Measurements from ENCODE around the gene APOD.

APOD gene

DNA sequence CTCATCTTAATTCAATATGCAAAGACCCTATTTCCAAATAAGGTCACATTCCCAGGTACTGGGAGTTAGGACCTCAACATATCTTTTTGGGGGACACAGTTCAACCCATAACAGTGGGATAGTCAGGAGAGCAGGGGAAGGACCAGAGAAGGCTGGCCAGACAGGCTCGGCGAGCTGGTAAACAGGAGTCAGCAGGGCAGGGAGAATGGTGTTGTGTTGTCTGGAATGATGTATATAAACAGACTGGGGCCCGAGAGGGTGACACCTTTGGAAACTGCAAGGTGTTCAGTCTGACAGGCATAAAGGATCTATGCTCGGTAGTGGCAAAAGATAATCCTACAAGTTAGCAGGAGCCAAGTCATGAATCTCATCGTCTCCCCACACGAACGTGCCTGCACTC is 30.5 kb downstream of the APOD start:
- DNase-seq (ENCODE audit: low spot score): no peak

DNA sequence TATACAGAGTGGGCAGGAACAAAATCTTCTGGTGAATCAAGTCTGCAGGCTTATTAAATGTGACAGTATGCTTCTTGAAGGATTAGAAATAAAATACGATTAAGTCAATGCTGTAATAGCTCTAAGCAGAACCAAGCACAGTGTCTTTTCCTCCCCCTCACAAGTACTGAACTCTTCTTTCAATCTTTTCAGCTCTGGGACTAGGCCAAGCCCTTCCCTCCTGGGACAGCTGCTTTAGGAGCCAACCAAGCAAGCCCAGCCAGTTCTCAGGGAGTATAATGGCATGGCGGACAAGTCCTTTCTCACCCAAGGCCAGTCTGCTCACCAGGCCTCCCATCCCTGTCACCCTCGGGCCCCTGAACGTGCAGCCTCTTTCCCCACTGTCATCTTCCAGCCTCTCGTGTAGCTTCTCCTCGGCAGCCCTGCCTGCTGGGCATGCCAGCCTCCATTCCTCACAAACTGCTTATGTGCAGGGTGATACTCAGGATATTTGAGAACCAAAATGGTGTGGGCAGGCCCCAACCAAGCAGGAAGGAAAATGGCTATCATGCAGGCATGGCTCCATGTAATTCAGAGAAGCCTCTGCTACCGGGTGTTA is 32.3 kb downstream of the APOD start:
- DNase-seq (ENCODE audit: low spot score): no peak

DNA sequence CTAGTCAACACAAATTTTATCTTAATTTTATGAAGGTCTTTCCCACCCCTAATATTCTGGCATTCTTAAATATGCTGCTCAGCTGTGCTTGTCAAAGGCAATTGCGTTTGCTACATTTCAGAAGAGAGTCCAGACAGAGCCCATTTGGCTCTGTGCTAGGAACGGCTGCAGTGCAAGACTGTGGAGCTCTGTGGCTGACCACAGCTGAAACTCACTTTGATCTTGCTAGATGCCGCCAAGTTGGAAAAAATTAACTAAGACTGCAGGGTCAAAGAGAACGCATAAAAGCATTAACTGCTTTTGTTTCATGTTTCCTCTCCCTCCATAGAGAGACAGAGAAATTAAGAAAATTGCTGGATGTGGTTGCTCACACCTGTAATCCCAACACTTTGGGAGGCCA is 33.0 kb downstream of the APOD start:
- DNase-seq (ENCODE audit: low spot score): no peak

DNA sequence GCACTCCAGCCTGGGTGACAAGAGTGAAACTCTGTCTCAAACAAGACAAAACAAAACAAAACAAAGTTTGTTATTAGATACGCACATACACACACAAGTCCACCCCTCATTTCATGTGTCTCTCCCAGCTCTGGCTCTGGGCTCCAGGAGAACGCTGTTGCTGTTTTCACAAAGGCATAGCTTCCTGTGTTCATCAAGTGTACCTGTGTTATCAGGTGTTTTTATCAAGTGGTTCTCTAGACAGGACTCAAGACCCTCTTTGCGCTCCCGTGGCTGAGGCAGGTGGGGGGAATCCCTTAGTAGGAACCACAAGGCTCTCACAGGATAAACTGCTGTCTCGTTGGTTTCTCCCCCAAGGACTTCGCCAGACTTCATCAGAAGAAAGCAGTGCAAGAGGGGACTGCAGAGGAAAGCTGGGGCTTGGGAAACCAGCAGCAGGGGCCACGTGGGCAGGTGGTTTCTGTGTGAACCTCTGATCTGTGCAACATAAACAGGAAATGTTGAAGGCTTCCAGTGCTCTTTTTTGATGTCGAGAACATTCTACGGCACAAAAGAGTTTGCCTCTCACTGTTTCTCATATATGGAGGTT is 33.7 kb downstream of the APOD start:
- no peak for DNase-seq (ENCODE audit: low spot score)

DNA sequence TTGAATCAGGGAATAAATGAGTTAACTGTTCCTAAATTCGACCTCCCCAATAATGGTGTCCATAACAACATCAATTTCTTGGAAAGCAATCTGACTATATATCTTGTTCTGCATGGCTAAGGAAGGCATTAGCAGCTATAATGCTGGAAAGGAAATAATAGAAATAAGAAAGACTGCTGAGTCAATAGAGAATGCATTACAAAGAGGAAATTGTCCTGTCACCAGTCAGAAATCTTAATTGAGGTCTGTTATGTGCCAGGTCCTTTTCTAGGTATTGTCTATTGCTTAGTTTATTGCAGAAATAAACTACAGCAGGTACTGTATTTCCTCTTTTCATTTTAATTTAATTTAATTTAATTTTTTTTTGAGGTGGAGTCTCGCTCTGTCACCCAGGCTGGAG is 34.8 kb downstream of the APOD start:
- DNase-seq (ENCODE audit: low spot score): peak; percentile 30

DNA sequence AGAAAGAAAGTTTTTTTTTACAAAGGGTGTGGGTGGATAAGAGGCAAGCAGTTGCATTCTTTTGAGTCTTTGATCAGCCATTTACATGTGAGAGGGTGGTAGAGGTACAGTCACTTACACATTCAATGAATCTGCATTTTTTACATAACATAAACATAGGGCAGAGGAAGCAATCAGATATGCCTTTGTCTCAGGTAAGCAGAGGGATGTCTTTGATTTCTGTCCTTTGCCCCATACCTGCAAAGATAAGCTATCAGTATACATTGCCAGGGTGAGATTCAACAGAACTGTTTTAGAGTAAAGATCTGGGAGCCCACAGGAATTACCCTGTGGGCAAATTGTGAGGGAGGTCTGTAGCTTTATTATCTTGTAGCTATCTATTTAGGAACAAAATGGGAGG is 35.2 kb downstream of the APOD start:
- DNase-seq (ENCODE audit: low spot score): no peak

DNA sequence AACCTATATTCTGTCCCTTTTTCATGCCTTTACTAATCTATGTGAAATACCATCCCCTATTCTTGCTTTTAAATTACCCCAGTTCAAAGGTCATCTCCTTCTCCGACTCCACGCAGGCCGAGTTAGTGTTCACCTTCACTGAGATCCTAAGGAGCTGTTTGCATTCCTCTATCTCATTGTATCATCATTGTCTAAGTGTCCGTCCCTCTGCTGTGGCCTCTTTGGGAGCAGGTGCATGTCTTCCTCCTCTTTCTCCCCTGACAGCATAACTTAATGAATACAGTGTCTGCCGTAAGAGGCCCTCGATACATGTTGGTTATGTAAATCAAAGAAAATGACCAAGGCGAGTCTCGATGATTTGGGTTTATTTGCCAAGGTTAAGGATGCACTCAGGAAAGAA is 35.7 kb downstream of the APOD start:
- no peak for DNase-seq (ENCODE audit: low spot score)

DNA sequence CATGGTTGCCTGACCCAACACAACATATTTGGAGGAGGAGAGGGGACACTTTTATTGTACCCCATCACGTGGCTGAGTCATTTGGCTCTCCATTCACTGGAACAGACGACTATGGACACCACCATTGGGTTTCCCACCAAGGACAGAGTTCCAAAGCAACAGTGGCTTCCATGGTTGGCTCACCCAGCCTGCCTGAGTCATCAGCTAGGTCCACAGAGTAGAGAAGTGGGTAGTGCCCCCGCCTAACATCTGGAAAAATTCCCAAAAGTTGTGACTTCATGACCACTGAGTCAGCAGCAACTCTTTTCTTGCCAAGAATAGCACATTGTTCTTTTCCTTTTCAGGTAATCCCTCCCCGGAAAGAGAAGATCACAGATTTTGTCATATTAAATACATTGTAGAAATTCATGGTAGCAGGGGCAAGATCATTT is 37.6 kb downstream of the APOD start:
- DNase-seq (ENCODE audit: low spot score): peak; percentile 67

DNA sequence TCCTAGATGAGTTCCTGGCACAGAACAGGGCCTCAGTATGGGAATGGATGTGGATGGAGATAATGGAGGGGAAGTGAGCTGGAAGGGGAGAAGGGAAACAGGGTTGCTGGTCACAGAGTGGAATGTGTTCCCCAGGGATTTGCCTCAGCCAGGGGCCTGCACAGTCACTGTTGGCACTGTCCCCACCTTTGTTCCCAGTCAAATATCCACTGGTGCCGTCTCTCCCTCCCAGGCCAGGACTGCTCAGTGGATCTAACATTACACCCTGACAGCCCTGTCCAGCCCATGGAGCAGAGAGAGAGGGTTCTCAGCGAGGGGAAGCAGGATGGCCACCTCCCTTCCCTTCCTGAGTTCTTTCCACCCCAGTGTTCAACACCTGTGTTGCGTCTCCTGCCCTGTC is 39.1 kb downstream of the APOD start:
- DNase-seq (ENCODE audit: low spot score): peak; percentile 57

DNA sequence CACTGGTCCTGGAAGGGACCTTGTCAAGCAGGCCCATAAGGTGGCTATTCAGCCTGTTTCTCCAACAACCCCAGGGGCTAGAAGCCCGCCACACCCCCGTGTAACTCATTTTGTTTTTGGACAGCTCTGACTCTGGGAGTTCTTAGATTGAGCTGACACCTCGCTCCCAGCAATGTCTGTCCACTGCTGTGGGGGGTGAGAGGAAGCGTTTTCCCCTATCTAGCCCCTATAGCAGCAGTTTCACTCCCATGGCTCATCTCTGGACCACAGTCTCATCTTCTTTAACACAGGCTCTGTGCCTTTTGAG is 39.6 kb downstream of the APOD start:
- DNase-seq (ENCODE audit: low spot score): no peak

DNA sequence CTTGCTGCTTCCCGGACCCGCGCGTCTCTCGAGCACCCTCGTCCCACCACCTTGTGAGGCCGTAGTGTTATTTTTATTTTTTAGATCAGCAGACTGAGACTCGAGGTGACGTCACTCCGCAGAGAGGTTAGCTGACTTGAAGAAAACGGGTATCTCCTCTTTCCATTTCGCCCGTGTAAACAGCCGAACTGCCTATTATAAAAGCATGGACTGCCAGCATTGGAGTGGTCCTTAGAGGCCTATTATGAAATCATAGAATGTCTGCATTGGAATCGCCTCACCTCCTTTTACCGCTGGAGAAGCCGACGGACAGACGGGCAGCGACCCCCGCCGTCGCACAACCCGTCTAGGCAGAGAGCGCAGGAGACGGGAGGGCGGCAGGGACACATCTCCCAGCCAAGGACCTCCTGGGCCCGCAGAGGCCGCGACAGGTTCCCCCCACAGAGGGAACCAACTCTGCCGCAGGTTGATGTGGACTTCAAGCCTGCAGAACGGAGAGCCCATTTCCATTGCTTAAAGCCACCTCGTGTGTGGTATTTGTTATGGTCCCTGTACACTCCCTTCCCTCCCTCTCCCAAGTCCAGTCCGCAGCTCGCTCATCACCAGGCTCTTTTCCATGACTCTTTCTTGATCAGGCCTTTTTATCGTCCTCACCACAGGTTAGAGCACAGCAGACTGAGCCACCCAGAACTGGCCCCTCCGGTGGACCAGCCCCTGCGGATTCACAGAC is 40.1 kb downstream of the APOD start:
- DNase-seq (ENCODE audit: low spot score): no peak

DNA sequence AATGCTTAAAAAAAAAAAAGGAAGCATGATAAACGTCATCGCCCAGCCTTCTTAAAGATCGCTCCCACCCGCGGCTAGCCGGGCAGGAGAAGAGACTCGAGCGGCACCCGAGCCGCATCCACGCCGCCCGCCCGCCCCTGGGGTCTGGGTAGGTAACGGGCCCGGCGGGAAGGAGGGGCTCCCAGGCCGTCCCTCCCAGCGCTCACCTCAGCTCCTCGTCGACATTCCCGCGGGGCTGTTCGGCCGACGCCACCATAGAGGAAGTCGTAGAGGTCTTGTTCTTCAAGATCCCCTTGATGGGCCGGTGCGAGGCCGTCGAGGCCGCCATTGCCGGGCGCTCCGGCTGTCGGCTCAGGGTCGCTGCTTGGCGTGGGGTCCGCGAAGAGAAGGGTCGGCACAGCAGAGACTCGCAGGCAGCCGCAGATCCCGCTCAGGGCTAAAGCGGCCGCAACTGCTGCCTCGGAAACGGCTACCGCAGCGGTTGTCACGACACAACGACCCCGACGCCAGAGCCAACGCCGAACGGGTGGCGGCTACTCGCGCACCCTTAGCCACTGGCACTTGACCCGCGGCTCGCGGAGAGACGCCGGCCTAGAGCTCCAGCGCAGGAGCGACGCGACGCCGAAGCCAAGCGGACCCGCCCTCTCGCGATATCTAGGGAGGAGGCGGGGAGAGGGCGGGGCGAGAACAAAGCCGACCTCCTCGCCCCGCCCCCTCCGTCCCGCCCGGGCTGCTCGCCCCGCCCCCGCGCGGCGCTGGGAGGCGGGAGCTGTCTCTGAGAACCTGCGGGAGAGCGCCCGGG is 40.8 kb downstream of the APOD start, which contains the start of gene PPP1R2:
TSS of gene PPP1R2 (minus strand) at position 628 of the 802 bp plus-strand sequence. CDS start at position 328, 300 bp downstream.
- peak; percentile 89 for DNase-seq (ENCODE audit: low spot score)

DNA sequence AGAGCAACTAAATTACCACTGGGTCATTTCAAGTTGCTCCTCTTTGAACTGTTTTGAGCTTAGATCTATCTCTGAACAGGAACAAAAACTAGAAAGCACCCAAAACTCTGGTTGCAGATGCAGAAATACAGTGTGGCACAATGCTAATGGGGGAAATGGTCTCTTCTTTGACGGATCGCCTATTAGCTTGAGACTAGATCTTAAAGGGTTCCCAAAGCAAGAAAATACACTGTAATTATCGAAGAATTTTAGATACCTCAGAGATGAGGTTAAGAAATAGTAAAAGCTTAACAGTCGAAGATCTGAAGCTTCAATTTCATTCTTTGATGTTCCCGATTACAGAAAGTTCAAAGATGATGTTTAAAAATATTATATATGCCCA is 41.4 kb downstream of the APOD start:
- DNase-seq (ENCODE audit: low spot score): peak; percentile 23

DNA sequence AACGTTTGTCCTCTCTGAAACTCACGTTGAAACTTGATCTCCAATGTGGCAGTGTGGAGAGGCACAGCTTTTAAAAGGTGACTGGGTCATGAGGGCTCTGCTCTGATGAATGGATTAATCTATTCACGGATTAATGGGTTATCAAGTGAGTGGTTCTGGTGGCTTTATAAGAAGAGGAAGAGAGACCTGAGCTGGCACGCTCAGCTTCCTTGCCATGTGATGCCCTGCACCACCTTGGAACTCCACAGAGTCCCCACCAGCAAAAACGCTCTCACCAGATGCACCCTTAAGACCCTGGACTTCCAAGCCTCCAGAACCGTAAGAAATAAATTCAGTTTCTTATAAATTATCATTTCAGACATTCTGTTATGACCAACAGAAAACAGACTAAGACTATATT is 43.2 kb downstream of the APOD start:
- DNase-seq (ENCODE audit: low spot score): no peak

DNA sequence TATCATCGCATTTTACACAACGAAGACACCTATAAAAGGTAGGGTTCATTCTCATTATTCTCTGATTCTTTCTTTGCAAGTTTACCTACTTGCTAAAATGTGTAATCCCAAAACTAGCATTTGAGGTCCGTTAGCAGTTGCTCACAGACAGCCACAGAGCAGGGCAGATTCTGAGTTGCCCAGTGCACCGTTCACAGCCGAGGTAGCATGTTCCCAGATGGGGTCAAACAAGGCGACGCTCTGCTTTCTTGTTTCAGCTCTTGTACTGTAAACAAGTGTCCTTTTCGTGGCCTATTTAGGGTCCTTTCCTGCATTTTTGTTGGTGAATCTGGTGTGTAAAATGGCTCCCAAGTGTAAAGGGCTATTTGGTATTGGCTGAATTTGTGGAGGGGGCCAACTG is 43.7 kb downstream of the APOD start:
- no peak for DNase-seq (ENCODE audit: low spot score)

DNA sequence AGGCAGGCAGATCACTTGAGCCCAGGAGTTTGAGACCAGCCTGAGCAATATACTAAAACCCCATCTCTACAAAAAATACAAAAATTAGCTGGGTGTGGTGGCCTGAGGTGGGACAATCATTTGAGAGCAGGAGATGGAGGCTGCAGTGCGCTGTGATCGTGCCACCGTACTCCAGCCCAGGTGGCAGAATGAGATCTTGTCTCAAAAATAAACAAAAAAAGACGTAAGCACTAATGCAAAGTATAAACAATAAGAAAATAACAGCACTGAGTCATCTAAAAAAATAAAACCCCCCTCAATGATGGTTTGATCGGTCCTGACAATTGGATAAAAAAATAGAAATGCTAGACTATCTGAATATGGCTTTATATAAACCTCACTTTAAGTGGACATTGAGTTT is 44.3 kb downstream of the APOD start:
- DNase-seq (ENCODE audit: low spot score): no peak

DNA sequence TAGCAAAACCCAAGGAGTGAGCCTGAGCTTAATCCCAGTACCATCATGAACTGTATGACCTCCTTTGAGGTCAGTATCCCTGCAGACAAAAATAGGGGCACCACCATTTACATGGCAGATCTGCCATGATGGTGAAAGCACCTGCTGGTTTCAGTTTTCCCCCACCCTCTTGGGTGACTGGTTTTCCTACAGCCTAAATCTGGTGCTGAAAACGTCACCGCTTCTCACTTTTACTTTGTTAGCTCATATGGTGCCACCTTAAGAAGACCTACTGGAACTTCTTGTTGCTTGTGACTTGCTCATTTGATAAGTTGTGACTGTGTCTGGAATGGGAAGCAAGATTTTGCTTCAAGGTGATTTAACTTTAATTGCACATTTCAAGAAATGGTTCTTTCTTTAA is 45.7 kb downstream of the APOD start:
- DNase-seq (ENCODE audit: low spot score): no peak

DNA sequence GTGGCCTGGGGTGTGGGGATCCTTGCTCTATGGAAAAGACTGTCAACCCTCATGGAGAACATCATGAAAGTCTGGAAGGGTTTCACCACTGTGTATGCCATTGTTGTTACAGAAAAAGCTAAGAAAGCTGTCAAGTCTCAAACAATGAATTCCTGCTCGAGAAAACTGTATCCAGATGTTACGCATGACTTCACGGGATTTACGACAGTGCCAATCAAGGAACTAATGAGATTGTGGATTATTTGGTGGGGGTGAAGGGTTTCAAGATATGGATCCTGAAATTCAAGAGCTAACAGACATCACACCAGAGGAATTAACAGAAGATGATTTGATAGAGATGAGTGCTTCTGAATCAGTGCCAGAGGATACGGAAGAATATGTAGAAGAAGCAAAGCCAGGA is 48.4 kb downstream of the APOD start:
- no peak for DNase-seq (ENCODE audit: low spot score)

DNA sequence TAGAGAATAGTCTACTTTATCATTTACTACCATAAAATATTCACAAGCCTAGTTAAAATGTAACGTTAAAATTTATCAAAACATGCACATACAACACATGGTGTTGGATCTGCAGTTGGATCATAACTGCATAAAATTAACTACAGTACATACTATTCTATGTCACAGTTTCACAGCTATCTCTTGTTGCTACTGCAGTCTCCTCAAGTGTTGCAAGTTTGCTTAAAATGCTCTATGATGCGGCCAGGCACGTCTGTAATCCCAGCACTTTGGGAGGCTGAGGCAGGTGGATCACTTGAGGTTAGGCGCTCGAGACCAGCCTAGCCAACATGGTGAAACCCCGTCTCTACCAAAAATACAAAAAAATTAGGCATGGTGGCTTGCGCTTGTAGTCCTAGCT is 50.9 kb downstream of the APOD start:
- DNase-seq (ENCODE audit: low spot score): no peak

DNA sequence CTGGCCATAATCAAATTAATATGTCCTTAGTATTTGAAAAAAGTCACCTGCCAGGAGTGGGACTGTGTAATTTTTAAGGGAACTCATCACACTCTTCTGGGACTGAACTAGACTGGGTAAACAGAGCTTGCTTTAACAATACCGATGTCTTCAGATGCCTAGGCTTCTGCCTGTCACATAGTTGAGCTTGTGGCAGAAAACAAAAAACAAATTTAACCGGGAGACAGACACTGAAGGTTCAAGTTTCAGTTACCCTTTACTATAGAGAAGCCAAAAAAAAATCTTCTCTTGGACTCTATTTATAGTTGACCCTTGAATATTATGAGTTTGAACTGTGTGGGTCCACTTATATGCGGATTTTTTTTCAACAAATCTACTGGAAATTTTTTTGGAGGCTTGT is 51.4 kb downstream of the APOD start:
- no peak for DNase-seq (ENCODE audit: low spot score)

DNA sequence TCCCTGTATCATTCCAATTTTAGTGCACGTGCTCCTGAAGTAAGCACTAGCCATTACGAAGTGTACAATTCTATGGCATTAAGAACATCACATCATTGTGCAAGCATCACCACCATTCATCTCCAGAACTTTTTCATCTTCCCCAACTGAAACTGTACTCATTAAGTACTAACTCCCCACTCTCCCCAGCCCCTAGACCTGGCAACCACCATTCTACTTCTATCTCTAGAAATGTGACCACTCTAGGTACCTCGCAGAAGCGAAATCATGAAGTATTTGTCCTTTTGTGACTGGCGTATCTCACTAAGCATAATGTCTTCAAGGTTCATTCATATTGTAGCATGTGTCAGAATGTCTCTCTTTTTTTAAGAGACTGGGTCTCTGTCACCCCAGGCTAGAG is 52.1 kb downstream of the APOD start:
- DNase-seq (ENCODE audit: low spot score): no peak

DNA sequence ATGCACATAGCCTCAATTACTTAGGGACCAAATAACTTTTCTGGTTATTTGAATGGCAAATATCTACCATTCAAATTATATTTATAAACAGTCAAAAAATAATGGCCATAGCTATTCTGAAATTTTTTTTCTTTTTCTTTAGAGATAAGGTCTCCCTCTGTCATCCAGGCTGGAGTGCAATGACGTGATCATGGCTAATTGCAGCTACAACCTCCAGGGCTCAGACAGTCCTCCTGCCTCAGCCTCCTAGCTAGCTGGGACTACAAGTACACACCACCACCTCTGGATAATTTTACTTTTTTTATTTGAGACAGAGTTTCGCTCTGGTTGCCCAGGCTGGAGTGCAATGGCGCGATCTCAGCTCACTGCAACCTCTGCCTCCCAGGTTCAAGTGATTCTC is 57.2 kb downstream of the APOD start:
- DNase-seq (ENCODE audit: low spot score): no peak
